CD4-positive, alpha-beta memory T cell (primary cell): ENCODE data around the gene CIB4. TPM values are rescaled to one million over a fixed set of nuclear protein-coding genes. Genes with fewer than 3 reads are reported as not detected.

Experiments used
- CTCF ChIA-PET: fragments of 350-600 bp; sonication (Branson Sonifier 250); formaldehyde crosslinking; loops from one replicate; lab custom pipeline; 2021; ENCODE audit warnings: inconsistent platforms; ENCODE audit not compliant: partially characterized antibody; lab: Charles Lee
- POLR2A ChIA-PET: fragments of 350-600 bp; sonication (Branson Sonifier 250); formaldehyde crosslinking; loops from one replicate; lab custom pipeline; 2021; ENCODE audit not compliant: partially characterized antibody; lab: Charles Lee
- DNase-seq, 5 donors: peaks; one replicate each; pipeline versions ENCODE4 v3.0.0 to v3.0.0-alpha.2; 2020 to 2022; ENCODE audit warnings: mixed read lengths in 1 of 5
- H3K27ac ChIP-seq: one replicate; pipeline ENCODE4 v1.7.0; 2013; ENCODE audit warnings: low read depth, low read length
- H3K27me3 ChIP-seq: 2 replicates; pipeline ENCODE4 v1.7.0; 2013; ENCODE audit warnings: mild to moderate bottlenecking, low read length, moderate library complexity; ENCODE audit not compliant: insufficient read depth
- H3K36me3 ChIP-seq: 2 replicates; pipeline ENCODE4 v1.7.0; 2013; ENCODE audit warnings: mild to moderate bottlenecking, low read length, moderate library complexity; ENCODE audit not compliant: insufficient read depth
- H3K4me1 ChIP-seq: 2 replicates; pipeline ENCODE4 v1.7.0; 2013; ENCODE audit warnings: mild to moderate bottlenecking, low read length, moderate library complexity; ENCODE audit not compliant: insufficient read depth
- H3K4me3 ChIP-seq, 2 donors: one replicate each; pipeline ENCODE4 v1.7.0; 2013; ENCODE audit warnings: low read length in 2 of 2, mild to moderate bottlenecking in 1 of 2
- H3K9me3 ChIP-seq, 2 donors: one replicate each; pipeline ENCODE4 v1.7.0; 2013; ENCODE audit warnings: low read length in 2 of 2, control low read depth in 1 of 2; ENCODE audit not compliant: control insufficient read depth in 1 of 2
- H3K27ac Mint-ChIP-seq, 7 donors: one replicate each; pipeline ENCODE4 v1.8.0; 2020 to 2021; ENCODE audit warnings: mixed read lengths in 7 of 7, mild to moderate bottlenecking in 6 of 7, inconsistent platforms in 3 of 7, moderate library complexity in 3 of 7
- H3K27me3 Mint-ChIP-seq, 2 donors: one replicate each; pipeline ENCODE4 v1.8.0; 2020 to 2021; ENCODE audit warnings: mixed read lengths in 2 of 2
- H3K36me3 Mint-ChIP-seq, 2 donors: one replicate each; pipeline ENCODE4 v1.8.0; 2020 to 2021; ENCODE audit warnings: mixed read lengths in 2 of 2, inconsistent platforms in 1 of 2, mild to moderate bottlenecking in 1 of 2
- H3K4me1 Mint-ChIP-seq, 4 donors: one replicate each; pipeline ENCODE4 v1.8.0; 2020 to 2021; ENCODE audit warnings: mixed read lengths in 4 of 4, mild to moderate bottlenecking in 1 of 4
- H3K4me3 Mint-ChIP-seq, 8 donors: one replicate each; pipeline ENCODE4 v1.8.0; 2020 to 2021; ENCODE audit warnings: mixed read lengths in 8 of 8, mild to moderate bottlenecking in 7 of 8, moderate library complexity in 6 of 8, inconsistent platforms in 3 of 8
- H3K9me3 Mint-ChIP-seq, 8 donors: one replicate each; pipeline ENCODE4 v1.8.0; 2020 to 2021; ENCODE audit warnings: mixed read lengths in 8 of 8, mild to moderate bottlenecking in 5 of 8, inconsistent platforms in 3 of 8, moderate library complexity in 1 of 8
- intact Hi-C: fragments of 100-400 bp; cut with micrococcal nuclease; formaldehyde crosslinking; loops from one replicate; pipeline ENCODE4 v1.15.1; 2023
- polyA plus RNA-seq, 2 donors: library from polyadenylated mRNA; unstranded; fragments of 300-500 nt; fragmentation: Illumina TruSeq; gene quantifications; one replicate each; pipeline ENCODE4 v1.2.3, GENCODE V29; 2021
- total RNA-seq, 2 experiments: library from RNA; stranded (reverse); gene quantifications; one replicate each; pipeline ENCODE4 v1.2.3, GENCODE V29; 2021

The CIB4 gene
- total and polyA plus RNA-seq, 4 experiments from 2014 or later, result not detected

GRCh38 chr2:26681656-26682055, 40.5 kb upstream of the CIB4 start:
- Histone ChIP-seq H3K27ac (no peak overlapping the region), H3K4me1 (no peaks in the 10 kb centered on the region), H3K9me3 (no peaks in the 10 kb centered on the region), H3K4me3 (no peak overlapping the region), H3K27me3 (peaks cover 9% of the 10 kb centered on the region), H3K36me3 (no peaks in the 10 kb centered on the region)
- Mint-ChIP-seq H3K36me3 (no peaks in the 10 kb centered on the region), H3K9me3 (peaks cover 0 to 6% (median 3%) of the 10 kb centered on the region in 8 donors), H3K27ac (no peak overlapping the region), H3K27me3 (peaks cover 22 to 37% of the 10 kb centered on the region in 2 donors), H3K4me3 (no peak overlapping the region), H3K4me1 (no peaks in the 10 kb centered on the region)
- no peak for DNase-seq
- intact Hi-C loops, result no loop called here
- ChIA-PET CTCF (interaction anchor here (1.3 kb wide), 1 partner anchor 17 kb away, joined by 3 read pairs; no protein-coding TSS in a partner anchor), POLR2A (no interaction called here)

GRCh38 chr2:26679867-26680266, 38.7 kb upstream of the CIB4 start:
- no peaks in the 10 kb centered on the region for H3K4me1 Mint-ChIP-seq
- H3K36me3 Mint-ChIP-seq, result no peaks in the 10 kb centered on the region
- H3K27ac ChIP-seq, result no peak overlapping the region
- H3K4me3 Mint-ChIP-seq, result no peak overlapping the region
- intact Hi-C loops, result no loop called here
- ChIA-PET POLR2A (no interaction called here), CTCF (no interaction called here)
- peaks cover 4% of the 10 kb centered on the region for H3K27me3 ChIP-seq
- no peak overlapping the region for H3K27ac Mint-ChIP-seq
- H3K9me3 ChIP-seq, result no peaks in the 10 kb centered on the region
- H3K4me1 ChIP-seq, result no peaks in the 10 kb centered on the region
- H3K4me3 ChIP-seq, result no peak overlapping the region
- H3K36me3 ChIP-seq, result no peaks in the 10 kb centered on the region
- no peak for DNase-seq
- peaks cover 0 to 6% (median 3%) of the 10 kb centered on the region in 8 donors for H3K9me3 Mint-ChIP-seq
- H3K27me3 Mint-ChIP-seq, result peaks cover 15 to 28% of the 10 kb centered on the region in 2 donors

- no peaks in the 10 kb centered on the region for H3K4me1 Mint-ChIP-seq
- no peaks in the 10 kb centered on the region for H3K36me3 ChIP-seq
- DNase-seq, result no peak
- H3K27ac Mint-ChIP-seq, result no peak overlapping the region
- H3K9me3 ChIP-seq, result no peaks in the 10 kb centered on the region
- no peaks in the 10 kb centered on the region for H3K36me3 Mint-ChIP-seq
- CTCF ChIA-PET, result interaction anchor here (0.6 kb wide), 1 partner anchor 786 kb away, joined by 3 read pairs; no protein-coding TSS in a partner anchor
- peaks cover 0 to 6% (median 3%) of the 10 kb centered on the region in 8 donors for H3K9me3 Mint-ChIP-seq
- H3K4me3 ChIP-seq, result no peak overlapping the region
- H3K27me3 Mint-ChIP-seq, result peaks cover 13 to 32% of the 10 kb centered on the region in 2 donors
- POLR2A ChIA-PET, result no interaction called here
- no peaks in the 10 kb centered on the region for H3K4me1 ChIP-seq
- intact Hi-C loops, result no loop called here
- no peak overlapping the region for H3K4me3 Mint-ChIP-seq
- no peak overlapping the region for H3K27ac ChIP-seq
- peaks cover 4% of the 10 kb centered on the region for H3K27me3 ChIP-seq
These were observed 36.9 kb upstream of the CIB4 start for GRCh38 chr2:26678035-26678434.

- Histone ChIP-seq H3K27me3 (peaks cover 4% of the 10 kb centered on the region), H3K4me3 (no peak overlapping the region), H3K36me3 (no peaks in the 10 kb centered on the region), H3K4me1 (no peaks in the 10 kb centered on the region), H3K9me3 (no peaks in the 10 kb centered on the region), H3K27ac (no peak overlapping the region)
- H3K27ac Mint-ChIP-seq, result no peak overlapping the region
- no peaks in the 10 kb centered on the region for H3K4me1 Mint-ChIP-seq
- H3K4me3 Mint-ChIP-seq, result no peak overlapping the region
- POLR2A ChIA-PET, result no interaction called here
- peaks cover 0 to 6% (median 3%) of the 10 kb centered on the region in 8 donors for H3K9me3 Mint-ChIP-seq
- intact Hi-C loops, result no loop called here
- CTCF ChIA-PET, result no interaction called here
- no peaks in the 10 kb centered on the region for H3K36me3 Mint-ChIP-seq
- no peak for DNase-seq
- peaks cover 19 to 31% of the 10 kb centered on the region in 2 donors for H3K27me3 Mint-ChIP-seq
These were observed 34.6 kb upstream of the CIB4 start for GRCh38 chr2:26675651-26676255.

GRCh38 chr2:26674771-26675170, 33.6 kb upstream of the CIB4 start:
- no peaks in the 10 kb centered on the region for H3K4me1 ChIP-seq
- peaks cover 4% of the 10 kb centered on the region for H3K27me3 ChIP-seq
- no peaks in the 10 kb centered on the region for H3K9me3 ChIP-seq
- no peak overlapping the region for H3K4me3 ChIP-seq
- no peaks in the 10 kb centered on the region for H3K36me3 ChIP-seq
- Mint-ChIP-seq H3K4me3 (no peak overlapping the region), H3K27ac (no peak overlapping the region), H3K27me3 (peaks cover 21 to 39% of the 10 kb centered on the region in 2 donors), H3K36me3 (no peaks in the 10 kb centered on the region), H3K9me3 (peaks cover 0 to 6% (median 3%) of the 10 kb centered on the region in 8 donors), H3K4me1 (no peaks in the 10 kb centered on the region)
- ChIA-PET CTCF (no interaction called here), POLR2A (no interaction called here)
- intact Hi-C loops, result no loop called here
- DNase-seq, result no peak
- no peak overlapping the region for H3K27ac ChIP-seq

- no peaks in the 10 kb centered on the region for H3K36me3 ChIP-seq
- intact Hi-C loops, result no loop called here
- H3K27ac ChIP-seq, result no peak overlapping the region
- Mint-ChIP-seq H3K9me3 (peaks cover 0 to 6% (median 3%) of the 10 kb centered on the region in 8 donors), H3K36me3 (no peaks in the 10 kb centered on the region), H3K27me3 (peaks cover 18 to 41% of the 10 kb centered on the region in 2 donors), H3K27ac (no peak overlapping the region), H3K4me1 (no peaks in the 10 kb centered on the region), H3K4me3 (no peak overlapping the region)
- H3K4me1 ChIP-seq, result no peaks in the 10 kb centered on the region
- H3K4me3 ChIP-seq, result no peak overlapping the region
- ChIA-PET CTCF (no interaction called here), POLR2A (no interaction called here)
- H3K27me3 ChIP-seq, result peaks cover 3% of the 10 kb centered on the region
- no peaks in the 10 kb centered on the region for H3K9me3 ChIP-seq
- no peak for DNase-seq
These were observed 33.0 kb upstream of the CIB4 start for GRCh38 chr2:26674002-26674751.

GRCh38 chr2:26672818-26673393, 31.7 kb upstream of the CIB4 start:
- Histone ChIP-seq H3K4me3 (no peak overlapping the region), H3K27ac (no peak overlapping the region), H3K9me3 (no peaks in the 10 kb centered on the region), H3K4me1 (no peaks in the 10 kb centered on the region), H3K27me3 (no peaks in the 10 kb centered on the region), H3K36me3 (no peaks in the 10 kb centered on the region)
- H3K4me3 Mint-ChIP-seq, result no peak overlapping the region
- intact Hi-C loops, result no loop called here
- no peaks in the 10 kb centered on the region for H3K4me1 Mint-ChIP-seq
- ChIA-PET POLR2A (no interaction called here), CTCF (no interaction called here)
- no peaks in the 10 kb centered on the region for H3K36me3 Mint-ChIP-seq
- H3K9me3 Mint-ChIP-seq, result peaks cover 0 to 6% (median 3%) of the 10 kb centered on the region in 8 donors
- peaks cover 18 to 34% of the 10 kb centered on the region in 2 donors for H3K27me3 Mint-ChIP-seq
- no peak overlapping the region for H3K27ac Mint-ChIP-seq
- no peak for DNase-seq
